Measurements from ENCODE around the gene ATP5PD. TPM values are rescaled to one million over a fixed set of nuclear protein-coding genes. Genes with fewer than 3 reads are reported as not detected.
"Not testable (repeated sequence)": the region's sequence is repeated elsewhere in the genome, so short reads cannot be mapped to it uniquely, and the experiment has no call there.

ATP5PD gene
- polyA plus RNA-seq, 1 donor (not counting 4 experiments of a cell fraction or from before 2014, with no cell fraction given) = 276 TPM

DNA sequence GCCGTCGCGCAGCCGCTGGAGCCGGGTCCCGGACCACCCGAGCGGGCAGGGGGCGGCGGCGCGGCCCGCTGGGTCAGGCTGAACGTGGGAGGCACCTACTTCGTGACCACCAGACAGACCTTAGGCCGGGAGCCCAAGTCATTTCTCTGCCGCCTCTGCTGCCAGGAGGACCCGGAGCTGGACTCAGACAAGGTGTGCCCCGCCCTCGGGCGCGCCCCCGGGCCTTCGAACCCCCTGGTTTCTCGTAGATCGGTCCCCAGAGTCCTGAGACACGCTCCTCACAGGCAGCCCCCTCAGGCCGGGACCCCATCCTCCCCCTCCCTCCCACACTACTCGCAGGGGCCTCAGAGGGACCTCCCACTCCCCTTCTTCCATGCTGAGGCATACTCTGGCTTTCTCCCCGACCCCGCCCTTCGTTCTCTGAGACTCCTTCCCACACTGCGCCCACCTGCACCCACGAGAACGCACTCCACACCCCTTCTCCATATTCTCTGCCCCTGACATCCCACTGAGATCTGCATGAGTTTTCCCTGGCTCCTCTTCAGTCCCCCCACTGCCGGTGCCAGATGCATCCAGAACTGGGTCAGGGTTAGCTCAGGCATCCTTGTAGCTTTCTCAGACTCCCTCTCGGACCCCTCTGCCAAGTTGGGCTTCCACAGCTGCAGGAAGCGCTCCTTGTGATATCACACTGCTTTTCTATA lies 779 bp upstream of the ATP5PD start:
- peak overlapping the region; percentile 78 to 98 (median 82) for H3K4me3 ChIP-seq (ENCODE audit: control insufficient read depth in 2 of 3, extremely low read depth in 1 of 3, insufficient read depth in 2 of 3, low read depth in 1 of 3, low read length in 3 of 3)
- no peaks in the 10 kb centered on the region for H3K9me1 ChIP-seq (ENCODE audit: control insufficient read depth, extremely low read depth, insufficient read depth, low read length)
- peaks cover 14% of the 10 kb centered on the region for H3K4me1 ChIP-seq (ENCODE audit: control insufficient read depth, extremely low read depth, insufficient read depth, low read length)
- FAIRE-seq = no peak
- TF ChIP-seq CTCF (optimal IDR thresholded peaks at IDR 0.05 in 1 of 3, IDR thresholded peaks at IDR 0.05 in 1 of 3, conservative IDR thresholded peaks at IDR 0.05 in 1 of 3; ENCODE audit: extremely low read depth in 1 of 3, insufficient read depth in 2 of 3, low read length in 3 of 3) (no peak), EZH2 (IDR thresholded peaks at IDR 0.05; ENCODE audit: low read length) (no peak)
- H3K79me2 ChIP-seq (ENCODE audit: control insufficient read depth, insufficient read depth, low read length) = peaks cover 21% of the 10 kb centered on the region
- no peaks in the 10 kb centered on the region for H3K9me3 ChIP-seq (ENCODE audit: control insufficient read depth, low read depth, low read length)
- H3K4me2 ChIP-seq (ENCODE audit: control insufficient read depth, extremely low read depth, insufficient read depth, low read depth, low read length) = peak overlapping the region; percentile 87
- H4K20me1 ChIP-seq (ENCODE audit: control insufficient read depth, extremely low read depth, insufficient read depth, low read length) = no peaks in the 10 kb centered on the region
- peak overlapping the region; percentile 97 for H3K9ac ChIP-seq (ENCODE audit: control insufficient read depth, extremely low read depth, insufficient read depth, low read length)
- peaks cover 4 to 7% of the 10 kb centered on the region in 2 experiments for H3K36me3 ChIP-seq (ENCODE audit: control insufficient read depth in 2 of 2, extremely low read depth in 1 of 2, insufficient read depth in 2 of 2, low read length in 2 of 2)
- no peaks in the 10 kb centered on the region for H3K27me3 ChIP-seq (ENCODE audit: control insufficient read depth, extremely low read depth, insufficient read depth, low read length)
- dilution Hi-C loops (cut with MboI; ENCODE audit: extremely low pct_ligation_motif_present, low sequenced_read_pairs) = no loop called here
- DNase-seq (ENCODE audit: low read depth, low spot score) = no peak
- H3K27ac ChIP-seq (ENCODE audit: control insufficient read depth, insufficient read depth, low read length) = peak overlapping the region; percentile 25
- peak overlapping the region; percentile 20 for H2AFZ ChIP-seq (ENCODE audit: control insufficient read depth, low read length)

DNA sequence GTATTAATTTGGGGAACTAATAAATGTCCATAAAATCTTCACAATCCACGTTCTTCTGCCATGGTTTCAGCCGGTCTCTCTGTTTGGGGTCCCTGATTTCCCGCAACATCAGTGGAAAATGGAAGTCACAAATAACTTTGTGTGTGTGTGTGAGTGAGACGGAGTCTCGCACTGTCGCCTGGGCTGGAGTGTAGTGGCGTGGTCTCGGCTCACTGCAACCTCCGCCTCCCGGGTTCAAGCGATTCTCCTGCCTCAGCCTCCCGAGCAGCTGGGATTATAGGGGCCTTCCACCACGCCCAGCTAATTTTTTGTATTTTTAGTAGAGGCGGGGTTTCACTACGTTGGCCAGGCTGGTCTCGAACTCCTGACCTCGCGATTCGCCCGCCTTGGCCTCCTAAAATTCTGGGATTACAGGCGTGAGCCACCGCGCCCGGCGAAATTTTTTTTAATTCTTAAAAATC lies 793 bp downstream of the ATP5PD start:
- H3K9me3 ChIP-seq (ENCODE audit: control insufficient read depth, low read depth, low read length); DNase-seq (ENCODE audit: low read depth, low spot score); H2AFZ ChIP-seq (ENCODE audit: control insufficient read depth, low read length); dilution Hi-C loops (cut with MboI; ENCODE audit: extremely low pct_ligation_motif_present, low sequenced_read_pairs); H4K20me1 ChIP-seq (ENCODE audit: control insufficient read depth, extremely low read depth, insufficient read depth, low read length); FAIRE-seq; H3K27me3 ChIP-seq (ENCODE audit: control insufficient read depth, extremely low read depth, insufficient read depth, low read length); H3K9me1 ChIP-seq (ENCODE audit: control insufficient read depth, extremely low read depth, insufficient read depth, low read length): not testable (repeated sequence)
- Histone ChIP-seq H3K4me1 (ENCODE audit: control insufficient read depth, extremely low read depth, insufficient read depth, low read length) (peaks cover 14% of the 10 kb centered on the region), H3K4me2 (ENCODE audit: control insufficient read depth, extremely low read depth, insufficient read depth, low read depth, low read length) (peak overlapping the region; percentile 82), H3K4me3 (ENCODE audit: control insufficient read depth in 2 of 3, extremely low read depth in 1 of 3, insufficient read depth in 2 of 3, low read depth in 1 of 3, low read length in 3 of 3) (peak overlapping the region; percentile 90 to 98 (median 96)), H3K27ac (ENCODE audit: control insufficient read depth, insufficient read depth, low read length) (peak overlapping the region; percentile 93), H3K9ac (ENCODE audit: control insufficient read depth, extremely low read depth, insufficient read depth, low read length) (peak overlapping the region; percentile 97), H3K79me2 (ENCODE audit: control insufficient read depth, insufficient read depth, low read length) (peaks cover 21% of the 10 kb centered on the region), H3K36me3 (ENCODE audit: control insufficient read depth in 2 of 2, extremely low read depth in 1 of 2, insufficient read depth in 2 of 2, low read length in 2 of 2) (peaks cover 7 to 11% of the 10 kb centered on the region in 2 experiments)

All from keratinocyte (primary cell).